Renal pelvis (tissue), 4 donors: ENCODE results near the gene ZNRF3. TPM values are rescaled to one million over a fixed set of nuclear protein-coding genes. Genes with fewer than 3 reads are reported as not detected.

ENCODE experiments used
- DNase-seq: peaks from one replicate; pipeline ENCODE4 v3.0.0-alpha.2; 2013
- polyA plus RNA-seq, 3 donors: library from polyadenylated mRNA; unstranded; fragments of 120-200 nt; gene quantifications; one replicate each; pipeline ENCODE4 v1.2.1, GENCODE V29; 2013; ENCODE audit not compliant: insufficient read length in 3 of 3

ZNRF3 gene
- polyA plus RNA-seq, 3 donors = 28.2 to 32.2 (median 31.5) TPM

DNA sequence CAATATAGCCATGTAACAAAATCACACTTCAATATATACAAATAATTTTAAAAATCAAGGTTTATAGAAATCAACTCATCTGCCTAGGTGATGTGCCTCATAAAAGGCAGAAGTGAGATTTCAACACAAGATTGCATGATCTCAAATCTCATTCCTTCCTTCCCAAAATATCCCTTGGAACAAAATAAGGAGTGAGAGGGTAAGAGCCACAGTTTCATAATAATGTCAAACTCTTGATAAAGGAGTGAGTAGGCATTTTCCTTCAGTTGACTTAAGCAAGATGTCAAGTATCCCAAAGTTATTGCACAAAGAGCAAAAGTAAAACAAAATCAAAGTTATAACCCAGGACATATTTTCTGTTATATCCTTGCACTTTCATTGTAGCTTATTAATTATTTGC is 97.0 kb downstream of the ZNRF3 start:
- no peak for DNase-seq

DNA sequence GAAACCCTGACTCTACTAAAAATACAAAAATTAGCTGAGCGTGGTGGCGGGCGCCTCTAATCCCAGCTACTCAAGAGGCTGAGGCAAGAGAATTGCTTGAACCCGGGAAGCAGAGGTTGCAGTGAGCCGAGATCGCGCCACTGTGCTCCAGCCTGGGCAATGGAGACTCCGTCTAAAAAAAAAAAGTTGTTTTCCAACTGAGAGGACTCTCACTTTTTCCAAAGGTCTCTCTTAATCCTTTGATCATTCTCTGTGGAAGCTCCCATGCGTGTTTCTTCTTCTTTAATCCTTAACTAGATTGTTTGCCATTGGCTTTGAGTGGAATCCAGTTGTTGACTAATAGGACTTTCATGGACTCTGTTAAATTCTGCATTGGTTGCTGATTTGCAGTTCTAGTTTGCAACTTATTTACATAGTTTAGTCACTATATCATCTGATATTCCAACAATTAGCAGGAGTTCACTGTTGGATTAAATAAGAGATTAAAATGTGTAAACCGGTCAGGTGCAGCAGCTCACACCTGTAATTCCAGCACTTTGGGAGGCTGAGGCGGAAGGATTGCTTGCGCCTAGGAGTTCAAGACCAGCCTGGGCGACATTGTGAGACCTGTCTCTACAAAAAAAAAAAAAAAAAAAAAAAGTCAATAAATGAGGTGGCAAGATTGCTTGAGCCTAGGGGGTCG is 98.6 kb downstream of the ZNRF3 start:
- no peak for DNase-seq

DNA sequence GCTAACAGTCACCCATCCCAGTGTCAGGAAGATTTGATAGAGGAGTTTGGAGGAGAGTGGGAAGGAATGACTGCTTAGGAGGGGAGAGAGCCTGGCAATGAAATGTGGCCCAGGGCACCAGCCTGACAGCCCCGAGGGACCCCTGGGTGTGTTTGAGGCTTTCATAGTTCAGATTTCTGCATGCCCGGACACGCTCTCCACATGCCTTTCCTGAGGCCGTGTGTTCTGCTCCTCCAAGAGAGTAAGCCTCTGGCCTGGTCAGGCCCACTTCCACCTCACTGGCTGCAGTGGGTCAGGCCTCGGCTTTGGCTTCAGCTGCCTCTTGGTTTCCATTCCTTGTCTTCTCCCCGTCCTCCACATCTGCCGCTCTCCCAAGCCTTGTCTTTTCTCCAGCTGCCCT is 99.8 kb downstream of the ZNRF3 start:
- no peak for DNase-seq

DNA sequence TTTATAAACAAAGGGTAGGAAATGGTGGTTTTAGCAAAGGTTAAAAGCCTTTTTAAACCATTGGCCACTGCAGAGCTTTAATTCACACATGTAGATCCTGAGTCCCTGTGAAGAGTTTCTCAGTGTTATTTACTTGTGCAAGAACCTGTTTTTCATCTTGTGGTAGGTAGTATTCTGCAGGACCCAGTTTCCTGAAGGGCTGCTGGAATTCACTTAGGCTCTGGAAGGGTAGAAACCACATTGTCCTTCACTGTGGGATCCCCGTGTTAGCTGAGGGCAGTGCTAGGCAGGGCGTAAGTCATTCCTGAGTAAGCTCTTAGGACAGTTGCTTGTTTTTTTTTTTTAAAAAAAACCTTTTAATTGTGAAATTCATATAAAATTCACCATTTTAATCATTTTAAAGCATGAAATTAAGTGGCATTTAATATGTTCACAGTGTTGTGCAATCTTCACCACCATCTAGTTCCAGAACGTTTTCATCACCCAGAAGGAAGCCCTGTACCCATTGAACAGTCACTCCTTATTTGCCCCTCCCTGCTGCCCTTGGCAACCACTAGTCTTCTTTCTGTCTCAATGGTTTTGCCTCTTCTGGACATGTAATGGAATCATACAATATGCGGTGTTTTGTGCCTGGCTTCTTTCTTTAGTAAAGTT is 100.5 kb downstream of the ZNRF3 start:
- DNase-seq = no peak

DNA sequence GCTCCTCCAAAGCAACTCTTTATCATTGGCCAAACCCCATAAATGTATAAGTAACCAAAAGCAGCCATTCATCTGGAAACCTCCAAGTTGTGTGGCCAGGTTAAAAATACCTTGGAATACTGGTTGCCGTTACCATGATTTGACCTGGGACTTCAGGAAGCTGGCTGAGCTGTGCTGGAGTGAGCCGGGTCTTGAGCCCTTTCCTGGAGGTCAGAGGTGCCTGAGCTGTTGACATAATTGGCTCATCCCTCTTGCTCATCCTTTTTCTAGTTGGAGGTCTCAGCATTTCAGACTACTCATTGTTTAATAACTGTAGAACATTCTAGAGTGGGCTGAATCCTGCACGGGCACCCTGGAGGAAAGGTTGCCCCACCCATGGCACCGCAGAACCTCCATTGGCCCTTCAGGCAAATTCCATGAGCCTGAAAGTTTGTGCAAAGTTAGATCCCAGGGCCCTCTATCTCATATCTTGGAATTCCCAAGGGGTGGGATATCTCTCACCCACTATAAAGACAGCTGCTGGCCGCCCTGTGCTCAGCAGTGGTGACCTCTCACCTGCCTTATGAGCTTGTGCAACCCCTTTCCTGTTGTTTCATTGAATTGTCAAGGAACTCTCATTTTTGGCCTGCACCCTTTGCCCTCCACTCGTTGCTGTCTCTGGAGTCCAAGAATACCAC is 101.2 kb downstream of the ZNRF3 start:
- DNase-seq = no peak

DNA sequence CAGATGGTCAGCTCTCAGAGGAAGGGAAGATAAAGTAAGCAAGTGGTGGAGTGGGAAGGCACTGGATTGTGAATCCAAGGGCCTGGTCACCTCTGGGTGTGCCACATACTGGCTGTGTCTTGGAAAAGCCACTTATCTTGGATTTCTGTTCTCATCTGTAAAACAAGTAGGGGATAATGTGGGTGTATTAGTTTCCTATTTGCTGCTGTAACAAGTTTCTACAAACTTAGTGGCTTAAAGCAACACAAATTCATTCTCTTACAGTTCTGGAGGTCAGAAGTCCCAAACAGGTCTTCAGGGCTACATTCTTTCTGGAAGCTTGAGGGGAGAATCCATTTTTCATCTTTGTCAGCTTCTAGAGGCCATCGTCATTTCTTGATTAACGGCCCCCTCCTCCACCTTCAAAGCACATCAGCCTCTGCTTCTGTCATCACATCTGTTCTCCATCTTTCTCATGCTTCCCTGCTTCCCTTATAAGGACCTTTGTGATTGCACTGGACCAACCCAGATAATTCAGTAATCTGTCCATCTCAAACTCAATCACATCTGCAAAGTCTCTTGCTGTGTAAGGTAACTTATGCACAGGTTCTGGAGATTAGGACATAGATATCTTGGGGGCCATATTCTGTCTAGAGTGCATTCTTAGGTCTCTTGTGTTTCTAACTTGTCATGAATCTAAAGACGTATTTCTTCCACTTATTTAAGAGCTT is 102.4 kb downstream of the ZNRF3 start:
- DNase-seq = no peak

DNA sequence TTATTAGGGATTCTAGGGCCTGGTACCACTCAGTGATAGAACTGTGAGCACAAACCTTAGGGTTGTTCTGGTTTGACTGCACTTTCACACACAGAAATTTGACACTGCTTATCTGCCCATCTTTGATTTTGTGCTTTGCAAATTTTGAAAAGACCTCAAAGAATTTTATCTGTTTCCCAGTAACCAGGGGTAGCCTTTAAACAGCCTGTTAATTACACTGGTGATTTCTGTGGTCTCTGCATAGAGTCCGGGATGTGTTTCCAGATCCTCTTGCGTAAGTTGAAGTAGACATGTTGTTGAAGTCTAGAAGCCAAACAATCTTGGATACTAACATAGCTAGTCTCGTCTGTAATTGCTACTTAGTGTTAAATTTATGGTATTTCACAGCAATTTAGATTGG is 103.0 kb downstream of the ZNRF3 start:
- DNase-seq = no peak

DNA sequence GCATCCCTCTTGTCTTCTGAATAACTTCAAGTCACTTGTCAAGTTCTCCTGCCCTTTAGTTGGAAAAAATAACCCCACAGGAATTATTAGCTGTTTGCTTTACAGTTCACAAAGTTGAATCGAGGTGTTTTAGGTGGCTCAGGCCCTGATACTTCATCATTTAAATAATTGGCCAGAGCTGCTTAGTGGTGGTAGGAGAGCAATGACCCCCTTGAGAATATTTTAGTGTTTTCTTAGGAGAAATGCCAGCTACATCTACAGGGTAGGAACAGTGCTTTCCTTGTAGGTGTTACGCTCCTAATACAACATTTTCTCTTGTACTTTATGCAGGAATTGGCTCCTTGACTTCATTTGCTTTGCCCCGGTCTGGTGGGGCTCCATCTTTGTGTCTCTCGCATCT is 105.1 kb downstream of the ZNRF3 start:
- DNase-seq = no peak

DNA sequence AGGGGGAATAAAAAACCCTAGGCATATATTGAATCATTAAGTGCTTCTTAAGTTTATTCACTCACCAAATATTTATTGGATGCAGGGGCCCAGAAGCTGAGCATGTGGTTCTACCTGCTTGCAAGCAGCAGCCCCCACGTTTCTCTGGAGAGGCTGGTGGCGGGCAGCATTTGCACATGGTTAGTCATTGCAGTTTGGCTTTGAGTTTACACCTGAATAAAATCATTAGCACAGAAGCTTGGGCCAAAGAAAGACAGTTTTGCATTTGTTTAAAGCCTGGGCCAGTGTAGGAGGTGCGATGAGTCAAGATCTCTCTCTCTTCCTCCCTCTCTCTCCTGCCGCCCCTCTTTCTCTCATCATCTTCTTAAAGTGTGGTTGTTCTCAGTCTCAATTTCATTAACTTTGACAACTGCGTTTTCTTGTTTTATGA is 105.7 kb downstream of the ZNRF3 start:
- no peak for DNase-seq

DNA sequence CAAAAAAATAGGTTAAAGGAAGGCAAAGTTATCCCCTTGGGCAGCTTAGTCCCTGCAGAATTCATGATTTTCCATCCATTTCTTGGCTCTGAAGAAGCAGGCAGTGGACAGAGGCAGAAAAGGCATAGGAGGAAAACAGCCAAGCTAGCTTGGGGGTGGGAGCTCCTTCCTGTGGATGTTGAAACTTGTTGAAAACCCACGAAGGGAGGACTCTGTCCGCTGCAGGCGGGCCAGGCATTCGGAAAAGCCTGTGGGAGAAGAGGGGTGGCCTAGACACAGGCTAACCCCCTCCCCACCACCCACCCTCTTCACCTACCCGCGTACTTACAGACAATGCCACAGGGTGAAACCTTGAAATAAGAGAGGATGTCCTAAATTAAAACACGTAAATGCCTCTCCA is 106.1 kb downstream of the ZNRF3 start:
- DNase-seq = no peak

DNA sequence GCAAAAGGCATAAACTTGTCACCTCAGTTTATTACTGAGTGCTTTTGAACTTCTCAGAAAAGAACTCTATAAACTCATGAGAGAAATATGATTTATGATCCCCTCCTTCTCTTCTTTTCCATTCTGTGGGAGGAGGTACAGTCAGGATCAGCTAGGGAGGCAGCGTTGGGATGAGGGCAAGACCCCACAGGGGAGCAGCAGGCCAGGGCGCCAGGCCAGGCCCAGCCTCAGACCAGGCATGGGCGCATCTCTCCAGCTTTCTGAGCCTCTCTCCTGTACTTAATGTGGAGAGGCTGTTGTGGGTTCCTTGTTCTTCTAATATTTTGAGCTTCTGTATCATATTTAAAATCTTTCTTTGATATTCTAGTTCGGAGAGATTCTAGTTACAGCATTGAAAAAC is 106.5 kb downstream of the ZNRF3 start:
- no peak for DNase-seq

DNA sequence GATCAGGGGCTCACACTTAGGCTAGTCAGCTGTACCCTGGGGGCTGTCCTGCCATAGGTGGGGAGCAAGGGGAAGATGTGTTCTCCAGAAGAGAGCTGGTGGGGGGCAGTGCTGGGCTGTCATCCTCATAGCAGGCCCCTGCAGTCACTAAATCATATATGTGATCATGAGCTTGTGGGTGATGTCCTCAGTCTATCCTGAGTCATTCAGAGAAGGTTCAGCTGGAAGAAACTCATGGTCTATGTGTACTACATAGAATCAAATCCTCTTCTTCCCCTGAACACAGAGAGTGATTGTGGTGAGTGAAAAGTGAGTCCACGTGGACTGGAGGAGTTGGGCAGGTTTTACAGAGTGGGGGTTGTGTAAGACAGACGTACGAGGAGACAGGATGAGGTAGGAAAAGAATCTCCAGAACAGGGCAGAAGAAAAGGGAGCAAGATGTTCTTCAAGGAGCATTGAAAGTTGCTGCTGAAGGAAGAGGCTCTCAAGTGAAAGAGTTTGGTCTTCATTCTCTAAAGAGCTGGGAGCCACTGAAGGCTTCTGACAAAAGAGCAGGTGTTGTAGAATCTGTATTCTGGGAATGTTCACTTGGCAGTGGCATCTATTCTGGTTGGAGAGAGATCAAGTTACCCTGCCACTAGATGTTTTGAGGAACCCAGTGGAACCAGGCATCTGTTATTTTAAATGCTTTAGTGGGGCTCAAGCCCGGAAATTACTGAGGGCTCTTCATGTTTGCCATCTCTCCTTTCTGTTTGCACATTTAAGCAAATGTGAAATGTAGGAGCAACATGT is 109.4 kb downstream of the ZNRF3 start:
- DNase-seq = no peak

DNA sequence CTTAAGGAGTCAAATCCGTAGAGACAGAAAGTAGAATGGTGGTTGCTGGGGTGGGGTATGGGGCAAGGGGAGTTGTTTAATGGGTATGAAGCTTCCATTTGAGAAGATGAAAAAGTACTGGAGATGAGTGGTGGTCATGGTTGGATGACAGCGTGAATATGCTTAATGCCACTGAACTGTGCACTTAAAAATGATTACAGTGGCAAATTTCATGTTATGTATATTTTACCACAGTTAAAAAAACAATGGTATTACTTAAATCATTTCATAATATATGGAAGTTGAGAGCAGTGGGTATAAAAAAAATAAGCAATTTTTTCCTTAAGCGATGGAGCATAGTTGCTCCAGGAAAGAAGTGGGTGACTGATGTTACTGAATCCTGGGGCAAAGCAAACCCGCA is 111.2 kb downstream of the ZNRF3 start:
- no peak for DNase-seq

DNA sequence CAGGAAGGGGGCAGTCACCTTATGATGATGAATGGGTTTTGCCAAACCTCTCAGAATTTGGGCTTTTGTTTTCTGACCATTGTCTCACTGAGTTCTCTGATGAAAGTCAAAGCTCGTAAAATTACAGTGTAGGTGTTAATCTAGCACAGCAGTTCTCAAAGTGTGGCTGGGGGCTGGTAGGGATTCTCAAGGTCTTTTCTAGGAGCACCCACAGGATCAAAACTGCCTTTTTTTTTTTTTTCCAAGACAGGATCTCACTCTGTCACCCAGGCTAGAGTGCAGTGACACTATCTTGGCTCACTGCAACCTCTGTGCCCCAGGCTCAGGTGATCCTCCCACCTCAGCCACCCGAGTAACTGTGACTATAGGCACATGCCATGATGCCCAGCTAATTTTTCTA is 112.2 kb downstream of the ZNRF3 start:
- DNase-seq = no peak

DNA sequence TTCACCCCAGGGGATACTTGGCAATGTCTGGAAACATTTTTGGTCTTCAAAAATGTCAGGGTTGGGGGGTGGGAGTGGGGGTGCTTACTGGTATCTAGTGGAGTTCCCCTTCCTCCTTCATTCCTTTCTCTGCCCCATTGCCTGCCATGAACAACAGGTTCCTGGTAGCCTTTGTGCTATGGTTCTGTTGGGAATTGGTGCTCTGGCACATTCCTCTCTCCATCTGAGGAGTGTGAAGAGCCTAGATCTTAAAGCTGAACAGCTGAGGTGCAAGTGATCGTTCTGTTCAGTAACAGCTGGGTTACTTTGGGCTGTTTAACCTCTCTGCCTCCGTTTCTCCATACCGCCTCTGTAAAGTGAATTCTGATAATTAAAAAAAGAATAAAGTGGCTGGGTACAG is 114.0 kb downstream of the ZNRF3 start:
- no peak for DNase-seq

DNA sequence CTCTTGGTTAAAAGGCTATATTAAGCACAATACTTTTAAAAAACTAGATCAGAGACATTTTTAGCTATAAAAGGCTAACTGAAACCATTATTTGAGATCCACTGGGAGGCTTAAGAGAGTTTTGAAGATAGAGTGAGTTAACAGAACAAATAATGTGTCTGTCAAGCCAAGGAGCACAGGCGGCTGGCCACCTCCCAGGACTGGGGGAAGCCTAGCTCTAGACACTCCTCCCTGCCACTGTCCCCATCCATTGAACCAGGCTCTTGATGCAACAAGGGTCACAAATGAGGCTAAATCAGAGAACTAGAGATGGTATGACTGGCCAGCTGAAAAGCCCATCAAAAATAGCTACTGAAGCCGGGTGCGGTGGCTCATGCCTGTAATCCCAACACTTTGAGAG is 115.3 kb downstream of the ZNRF3 start:
- DNase-seq = no peak

DNA sequence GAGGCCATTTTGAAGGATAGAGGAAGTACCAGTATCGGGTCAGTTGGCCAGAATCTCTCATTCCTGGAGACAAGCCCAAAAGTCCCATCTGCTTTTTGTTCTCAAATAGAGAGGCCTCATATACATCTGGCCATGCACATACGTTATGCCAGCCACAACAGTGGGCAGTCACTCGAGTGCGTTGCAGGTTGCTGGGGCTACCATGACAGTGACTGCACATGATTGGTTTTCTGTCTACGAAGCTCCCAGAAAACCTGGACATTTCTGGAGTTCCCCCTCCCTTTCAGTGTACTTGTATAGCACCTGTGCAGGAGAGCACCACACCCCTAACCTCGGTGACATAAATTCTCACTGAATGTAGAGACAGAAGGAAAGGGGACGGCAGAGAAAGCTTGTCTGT is 116.1 kb downstream of the ZNRF3 start:
- DNase-seq = no peak

DNA sequence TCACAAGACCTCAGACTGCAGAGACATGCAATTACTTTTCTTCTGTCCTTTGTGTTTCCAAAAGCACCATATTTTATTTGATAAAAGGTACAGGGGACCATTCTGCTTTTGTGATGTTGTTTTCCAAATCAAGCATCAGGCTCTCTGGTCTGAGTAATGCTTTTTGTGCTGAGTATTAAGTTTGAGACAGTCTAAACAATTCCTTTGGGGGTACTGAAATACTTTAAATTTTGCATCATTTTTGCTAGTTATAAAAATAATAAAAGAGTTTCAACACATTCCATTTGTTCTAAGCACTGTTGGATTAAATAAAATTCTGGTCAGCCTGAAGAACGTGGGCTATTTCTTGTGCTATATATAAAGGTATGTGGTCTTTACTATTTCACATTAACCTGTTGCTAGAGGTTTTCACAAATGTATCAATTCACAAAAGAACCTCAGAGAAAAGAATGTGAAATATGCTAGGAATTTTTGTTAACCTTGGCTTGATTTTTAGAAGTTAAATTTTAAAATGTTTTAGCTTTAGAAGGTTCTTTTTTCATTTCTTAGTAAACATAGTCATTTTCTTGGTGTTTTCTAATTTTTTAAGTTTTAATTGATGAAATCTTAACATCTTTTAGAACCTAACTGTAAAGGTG is 116.7 kb downstream of the ZNRF3 start:
- no peak for DNase-seq

DNA sequence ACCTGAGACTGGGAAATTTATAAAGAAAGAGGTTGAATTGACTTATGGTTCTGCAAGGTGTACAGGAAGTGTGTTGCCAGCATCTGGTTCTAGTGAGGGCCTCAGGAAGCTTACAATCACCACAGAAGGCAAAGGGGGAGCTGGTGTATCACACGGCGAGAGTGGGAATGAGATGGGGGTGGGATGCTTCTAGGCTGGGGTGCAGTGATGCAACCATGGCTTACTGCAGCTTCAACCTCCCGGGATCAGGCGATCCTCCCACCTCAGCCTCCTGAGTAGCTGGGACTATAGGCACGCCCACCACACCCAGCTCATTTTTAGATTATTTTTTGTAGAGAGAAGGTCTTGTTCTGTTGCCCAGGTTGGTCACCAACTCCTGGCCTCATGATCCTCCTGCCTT is 117.3 kb downstream of the ZNRF3 start:
- DNase-seq = no peak

DNA sequence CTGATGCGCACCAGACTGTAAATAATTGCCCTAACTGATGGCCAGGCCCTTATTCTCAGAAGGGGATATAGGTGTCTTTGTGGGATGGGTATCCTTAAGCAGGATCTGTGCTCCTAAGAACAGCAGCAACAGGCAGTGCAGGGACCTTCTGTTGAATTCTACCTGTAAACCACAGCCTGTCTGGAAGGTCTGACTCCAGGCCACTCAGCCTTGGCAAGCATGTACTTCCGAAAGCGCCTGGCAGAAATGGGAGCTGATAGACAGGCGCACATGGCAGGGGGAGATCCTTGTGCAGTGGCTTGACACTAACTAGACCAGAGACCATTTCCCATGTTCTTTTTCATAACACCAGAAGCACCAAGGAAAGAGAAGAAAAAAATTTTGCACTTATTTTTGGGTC is 119.2 kb downstream of the ZNRF3 start:
- no peak for DNase-seq

DNA sequence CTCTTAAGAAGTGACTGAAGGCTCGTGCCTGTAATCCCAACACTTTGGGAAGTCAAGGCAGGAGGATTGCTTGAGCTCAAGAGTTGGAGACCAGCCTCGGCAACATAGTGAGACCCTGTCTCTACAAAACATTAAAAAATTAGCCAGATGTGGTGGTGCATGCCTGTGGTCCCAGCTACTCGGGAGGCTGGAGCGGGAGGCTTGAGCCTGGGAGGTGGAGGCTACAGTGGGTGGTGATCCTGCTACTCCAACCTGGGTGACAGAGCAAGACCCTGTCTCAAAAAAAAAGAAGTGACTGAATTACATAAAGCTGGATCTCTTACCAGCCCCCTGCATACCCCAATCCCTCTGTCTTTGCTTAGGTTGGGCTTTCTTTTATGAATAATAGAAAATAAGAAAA is 120.2 kb downstream of the ZNRF3 start:
- DNase-seq = no peak
